ENCODE results near the gene GALNT16.
"Not testable (repeated sequence)": the region's sequence is repeated elsewhere in the genome, so short reads cannot be mapped to it uniquely, and the experiment has no call there.

Gene GALNT16

DNA sequence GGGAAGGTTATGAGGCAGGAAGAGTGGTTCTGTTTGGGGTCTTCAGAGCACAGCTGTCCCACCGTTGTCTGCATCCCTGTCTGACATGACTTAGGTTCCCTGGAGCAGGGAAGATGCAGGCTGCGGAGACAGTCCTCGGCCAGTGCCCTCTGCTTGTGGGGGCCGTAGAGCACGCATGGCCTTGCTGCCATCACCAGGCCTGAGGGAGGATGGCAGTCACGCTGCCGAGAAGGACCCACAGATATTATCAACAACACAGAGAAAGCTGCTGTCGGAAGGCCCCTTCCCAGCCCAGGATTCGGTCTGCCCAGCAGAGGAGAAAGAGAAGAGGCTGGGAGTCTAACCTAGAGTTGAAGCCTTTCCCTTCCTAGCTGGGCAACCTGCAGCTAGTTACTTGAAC is 103.1 kb downstream of the GALNT16 start:
- no peak for DNase-seq (ENCODE audit: low read depth)

DNA sequence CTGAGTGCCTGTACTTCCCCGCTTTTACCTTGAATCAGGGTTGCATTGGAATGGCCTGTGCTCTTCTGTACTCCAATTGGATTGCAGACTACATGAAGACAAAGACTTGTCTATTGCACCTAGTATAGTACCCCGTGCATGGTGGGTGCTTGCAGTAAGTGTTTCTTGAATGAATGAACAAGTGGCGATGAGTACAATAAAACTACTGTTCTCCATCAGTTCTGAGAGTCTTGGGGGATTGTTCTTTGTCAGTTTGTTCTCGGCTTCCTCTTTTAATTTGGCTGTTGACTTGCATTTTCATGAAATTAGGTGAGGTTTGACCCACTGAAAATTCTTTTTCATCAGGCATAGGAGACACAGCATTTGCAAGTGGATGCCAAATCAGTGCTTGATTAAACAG is 104.0 kb downstream of the GALNT16 start:
- DNase-seq (ENCODE audit: low read depth) = no peak

DNA sequence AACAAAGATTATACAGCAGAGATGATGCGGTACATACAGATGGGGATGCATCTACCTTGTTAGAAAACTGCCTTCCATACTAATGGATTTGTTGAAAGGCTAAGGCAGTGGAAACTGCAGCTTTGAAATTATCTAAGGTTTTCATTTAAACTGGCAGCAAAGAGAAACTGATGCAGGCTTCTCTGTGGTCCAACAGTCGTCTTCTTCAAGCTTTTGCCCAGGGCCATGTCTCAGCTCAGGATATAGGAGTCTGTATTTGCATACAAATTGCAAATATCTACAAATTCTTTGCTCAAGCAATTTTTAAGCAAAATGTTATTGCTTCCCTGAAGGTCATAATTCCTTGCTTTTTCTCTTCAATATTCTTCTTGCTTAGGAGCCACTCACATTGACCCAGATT is 104.4 kb downstream of the GALNT16 start:
- DNase-seq (ENCODE audit: low read depth) = no peak

DNA sequence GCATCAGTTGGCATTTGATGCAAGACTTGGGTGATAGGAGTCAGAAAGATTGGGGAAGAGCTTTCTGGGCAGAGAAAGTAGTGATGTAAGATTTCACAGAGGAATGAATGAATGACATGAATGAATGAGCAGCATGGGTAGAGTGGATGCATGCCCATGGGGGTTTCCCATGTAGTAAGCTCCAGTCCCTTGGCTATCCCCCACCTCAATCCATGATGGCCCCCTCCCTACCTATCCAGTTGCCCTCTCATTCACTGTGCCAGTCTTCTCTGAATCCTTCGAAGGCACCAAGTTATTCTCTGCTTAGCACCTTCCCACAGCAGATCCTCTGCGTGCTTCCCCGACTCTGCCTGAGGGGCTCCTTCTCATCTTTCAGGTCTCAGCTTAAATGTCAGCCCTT is 106.1 kb downstream of the GALNT16 start:
- no peak for DNase-seq (ENCODE audit: low read depth)

DNA sequence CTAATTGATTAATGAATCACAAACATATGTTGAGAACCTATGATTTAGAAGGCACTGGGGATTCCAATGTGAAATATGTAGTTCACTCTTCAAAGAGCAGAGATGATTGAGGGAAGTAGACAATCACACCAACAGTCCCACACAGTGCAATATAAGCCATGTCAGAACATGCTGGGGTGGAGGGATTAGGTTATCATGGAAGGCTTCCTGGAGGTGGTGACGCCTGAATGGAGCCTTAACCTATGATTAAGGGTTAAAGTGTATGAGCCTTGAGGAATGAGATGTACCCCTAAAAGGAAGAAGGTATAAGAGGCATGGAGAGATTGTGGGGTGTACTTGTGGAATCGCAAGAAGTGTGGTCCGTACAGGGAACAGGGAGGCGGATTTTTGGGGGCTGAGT is 106.8 kb downstream of the GALNT16 start:
- no peak for DNase-seq (ENCODE audit: low read depth)

DNA sequence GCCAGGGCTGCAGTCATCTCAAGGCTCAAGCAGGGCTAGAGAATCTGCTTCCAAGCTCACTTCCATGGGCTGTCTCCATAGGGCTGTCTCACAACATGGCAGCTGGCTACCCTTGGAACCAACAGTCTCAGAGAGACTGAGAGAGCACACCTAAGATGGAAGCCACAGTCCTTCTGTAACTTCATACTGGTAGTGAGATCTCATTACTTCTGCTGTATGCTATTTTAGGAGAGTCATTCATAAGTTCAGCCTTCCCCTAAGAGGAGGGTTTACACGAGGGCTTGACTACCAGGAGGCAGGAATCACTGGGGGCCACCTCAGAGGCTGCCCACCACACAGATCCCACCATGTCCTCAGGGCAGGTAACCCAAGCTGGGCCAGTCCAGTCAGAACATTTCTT is 108.4 kb downstream of the GALNT16 start:
- no peak for DNase-seq (ENCODE audit: low read depth)

DNA sequence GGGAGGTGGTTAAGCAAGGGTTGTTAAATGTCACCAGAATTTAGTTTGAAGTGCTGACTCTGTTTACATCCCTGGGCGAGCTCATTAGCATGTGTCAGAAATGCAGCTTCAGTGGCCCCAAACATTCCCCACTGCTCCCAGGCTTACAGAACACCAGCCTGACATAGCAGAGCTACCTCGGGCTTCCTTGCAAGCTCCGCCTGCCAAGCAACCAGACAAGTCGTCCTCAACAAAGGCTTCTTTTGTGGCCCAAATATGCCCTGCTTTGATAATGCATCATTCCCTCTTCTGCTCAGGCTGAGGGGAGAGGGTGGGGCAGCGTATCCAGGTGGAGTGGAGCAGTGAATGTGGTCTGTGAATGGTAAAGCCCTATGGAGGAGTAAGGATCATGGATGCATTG is 110.1 kb downstream of the GALNT16 start:
- no peak for DNase-seq (ENCODE audit: low read depth)

DNA sequence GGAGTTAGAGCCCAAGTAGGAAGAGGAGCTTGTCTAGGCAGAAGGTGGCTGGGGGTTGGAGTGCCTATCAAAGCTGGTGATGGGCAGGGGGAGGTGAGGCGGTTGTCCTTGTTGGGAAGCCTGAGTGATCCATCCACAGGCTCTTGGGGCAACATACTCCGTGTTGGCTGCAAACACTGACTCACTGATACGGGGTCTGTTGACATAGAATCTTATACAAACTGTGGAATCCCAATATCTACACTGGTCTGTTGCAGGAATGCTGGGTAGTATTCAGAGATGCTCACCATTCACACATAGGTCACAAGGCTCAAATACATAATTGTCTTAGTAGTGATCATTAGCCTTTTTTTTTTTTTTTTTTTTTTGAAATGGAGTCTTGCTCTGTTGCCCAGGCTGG is 112.2 kb downstream of the GALNT16 start:
- no peak for DNase-seq (ENCODE audit: low read depth)

DNA sequence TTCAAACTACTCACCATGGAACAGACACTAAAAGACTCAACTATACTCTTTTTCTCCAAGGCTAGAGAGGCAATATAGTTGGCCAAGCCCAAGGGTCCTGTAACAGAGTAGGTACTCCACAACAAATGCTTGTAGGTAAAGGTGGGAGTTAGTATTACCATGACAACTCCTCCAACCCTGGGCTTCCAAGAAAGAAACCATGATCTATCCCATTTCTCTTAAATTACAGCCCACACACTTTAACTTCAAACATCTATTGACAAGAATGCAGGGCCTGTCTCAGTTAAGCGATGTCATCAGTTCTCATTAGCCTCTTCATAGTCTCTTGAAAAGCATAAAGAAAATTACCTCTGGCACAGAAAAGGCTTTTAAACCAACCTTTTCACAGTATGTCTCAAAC is 113.1 kb downstream of the GALNT16 start:
- no peak for DNase-seq (ENCODE audit: low read depth)

DNA sequence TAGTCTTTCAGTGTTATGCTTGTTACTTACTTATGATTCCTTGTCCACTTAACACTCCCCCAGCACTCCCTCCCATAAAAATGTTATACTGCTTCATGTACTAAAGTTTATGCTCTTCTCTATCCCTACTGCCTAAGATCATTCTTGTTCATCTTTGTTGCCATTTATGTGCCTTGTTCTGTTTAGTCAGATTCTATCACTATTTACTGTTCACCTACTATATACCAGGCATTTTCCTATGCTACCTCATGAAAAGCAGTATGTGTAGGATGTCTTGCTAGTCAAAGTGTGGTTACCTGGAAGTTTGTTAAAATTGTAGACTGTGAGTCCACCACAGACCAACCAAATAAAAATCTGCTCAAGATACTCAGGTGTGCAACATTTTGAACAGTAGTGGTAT is 114.3 kb downstream of the GALNT16 start:
- no peak for DNase-seq (ENCODE audit: low read depth)

DNA sequence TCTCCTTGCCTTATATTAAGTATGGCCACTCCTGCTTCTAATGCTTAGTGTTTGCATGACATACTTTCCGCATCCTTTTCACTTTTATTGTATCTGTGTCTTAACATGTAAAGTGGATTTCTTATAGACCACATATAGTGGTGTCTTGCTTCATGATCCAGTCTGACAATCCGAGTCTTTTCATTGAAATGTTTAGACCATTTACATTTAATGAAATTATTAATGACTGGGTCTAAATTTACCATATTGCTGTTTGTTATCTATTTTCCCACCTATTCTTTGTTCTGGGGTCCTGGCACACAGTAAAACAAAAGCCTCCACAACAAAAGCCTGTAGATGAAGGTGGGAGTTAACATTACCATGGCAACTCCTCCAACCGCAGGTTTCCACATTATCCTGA is 115.2 kb downstream of the GALNT16 start:
- DNase-seq (ENCODE audit: low read depth) = no peak

DNA sequence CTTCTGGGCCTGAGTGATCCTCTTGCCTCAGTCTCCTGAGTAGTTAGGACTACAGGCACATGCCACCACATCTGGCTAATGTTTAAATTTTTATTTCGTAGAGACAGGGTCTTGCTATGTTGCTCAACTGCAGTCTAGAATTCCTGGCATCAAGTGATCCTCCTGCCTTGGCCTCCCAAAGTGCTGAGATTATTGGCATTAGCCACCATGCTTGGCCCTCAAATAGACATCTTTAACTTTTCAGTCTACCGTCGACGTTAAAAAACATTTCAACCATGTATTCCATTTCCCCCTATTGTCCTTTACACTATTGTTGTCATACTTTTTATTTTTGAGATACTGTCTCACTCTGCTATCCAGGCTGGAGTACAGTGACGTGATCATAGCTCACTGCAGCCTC is 115.8 kb downstream of the GALNT16 start:
- DNase-seq (ENCODE audit: low read depth) = no peak

DNA sequence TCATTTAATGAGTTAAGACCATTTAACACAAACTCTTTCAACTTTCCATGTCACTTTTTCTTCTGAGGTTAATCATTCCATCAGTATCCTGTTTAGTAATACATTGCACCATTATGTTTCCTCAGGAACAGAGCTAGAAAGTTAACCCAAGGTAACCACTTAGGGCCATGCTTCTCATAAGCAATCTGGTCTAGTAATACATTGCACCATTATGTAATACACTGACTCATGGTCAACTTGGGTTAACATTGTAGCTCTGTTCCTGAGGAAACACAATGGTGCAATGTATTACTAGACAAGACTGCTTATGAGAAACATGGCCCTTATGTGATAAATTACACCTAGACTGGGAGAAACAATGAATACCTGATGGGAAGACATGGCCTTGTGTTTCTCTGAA is 116.5 kb downstream of the GALNT16 start:
- DNase-seq (ENCODE audit: low read depth) = no peak

DNA sequence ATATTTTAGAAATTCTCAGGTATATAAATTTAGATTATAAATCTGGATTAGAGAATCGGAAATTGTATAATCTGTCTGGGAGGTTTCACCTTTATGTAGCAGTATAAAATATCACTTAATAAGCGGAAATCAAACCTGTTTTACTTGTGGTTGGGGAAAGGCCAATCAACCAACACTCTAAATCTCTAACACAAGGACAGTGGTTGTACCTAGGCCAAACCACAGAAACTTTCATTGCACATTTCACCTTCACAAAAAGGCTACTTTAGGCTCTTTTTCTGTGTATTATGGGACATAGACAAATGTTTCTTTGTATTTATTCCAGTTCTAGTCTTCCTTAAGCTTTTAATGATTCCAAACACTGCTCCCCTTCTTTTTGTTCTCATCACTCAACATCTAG is 118.3 kb downstream of the GALNT16 start:
- DNase-seq (ENCODE audit: low read depth) = no peak

DNA sequence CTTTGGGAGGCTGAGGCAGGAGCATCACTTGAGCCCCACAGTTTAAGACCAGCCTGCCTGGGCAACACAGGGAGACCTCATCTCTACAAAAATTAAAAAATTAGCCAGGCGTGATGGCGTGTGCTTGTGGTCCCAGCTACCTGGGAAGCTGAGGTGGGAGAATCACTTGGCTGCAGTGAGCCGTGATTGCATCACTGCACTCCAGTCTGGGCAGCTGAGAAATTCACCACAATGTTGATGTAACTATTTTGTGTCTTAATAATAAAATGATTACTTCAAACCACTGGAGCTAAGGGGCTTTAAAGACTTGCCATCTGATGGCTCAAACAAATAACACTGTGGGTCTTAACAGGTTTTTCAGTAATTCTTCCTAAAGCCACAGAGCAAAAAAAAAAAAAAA is 127.4 kb downstream of the GALNT16 start:
- no peak for DNase-seq (ENCODE audit: low read depth)

DNA sequence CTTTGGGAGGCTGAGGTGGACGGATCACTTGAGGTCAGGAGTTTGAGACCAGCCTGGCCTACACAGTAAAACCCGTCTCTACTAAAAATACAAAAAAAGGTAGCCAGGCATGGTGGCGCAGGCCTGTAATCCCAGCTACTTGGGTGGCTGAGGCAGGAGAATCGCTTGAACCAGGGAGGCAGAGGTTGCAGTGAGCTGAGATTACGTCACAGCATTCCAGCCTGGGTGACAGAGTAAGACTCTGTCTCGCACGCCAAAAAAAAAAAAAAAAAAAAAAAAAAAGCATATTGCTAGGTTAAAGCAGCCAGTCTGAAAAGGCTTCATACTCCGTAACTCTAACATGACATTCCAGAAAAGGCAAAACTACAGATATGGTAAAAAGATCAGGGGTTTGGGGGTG is 131.4 kb downstream of the GALNT16 start:
- DNase-seq (ENCODE audit: low read depth) = not testable (repeated sequence)

DNA sequence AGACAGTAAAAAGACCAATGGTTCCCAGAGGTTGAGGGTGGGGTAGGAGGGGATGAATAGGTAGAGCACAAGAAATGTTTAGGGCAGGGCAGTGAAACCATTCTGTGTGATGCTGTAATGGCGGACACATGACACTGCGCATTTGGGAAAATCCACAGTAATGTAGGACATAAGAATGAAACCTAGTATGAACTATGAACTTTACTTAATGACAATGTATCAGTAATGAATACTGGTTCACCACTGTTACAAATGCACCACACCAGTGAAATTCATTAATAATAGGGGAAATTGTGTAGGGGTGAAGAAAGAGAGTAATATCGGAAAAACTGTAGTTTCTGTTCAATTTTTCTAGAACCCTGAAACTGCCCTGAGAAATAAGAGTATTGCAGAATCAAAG is 132.5 kb downstream of the GALNT16 start:
- DNase-seq (ENCODE audit: low read depth) = no peak

DNA sequence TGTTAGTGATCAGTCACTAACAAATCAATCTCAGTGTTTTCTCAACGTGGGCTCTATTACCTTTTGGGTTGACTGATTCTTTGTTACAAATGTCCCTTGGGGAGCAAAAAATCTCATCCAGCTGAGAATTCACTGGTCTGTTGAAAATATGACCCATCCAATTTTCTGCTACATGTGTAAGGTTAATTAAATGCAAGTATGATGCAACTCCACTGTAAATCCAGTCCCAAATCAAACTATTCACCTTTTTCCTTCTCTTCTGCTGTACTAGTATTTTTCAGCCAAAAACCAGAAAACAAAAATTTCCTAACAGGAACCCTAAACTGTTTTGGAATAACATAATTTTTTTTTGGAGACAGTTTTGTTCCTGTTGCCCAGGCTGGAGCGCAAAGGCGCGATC is 136.0 kb downstream of the GALNT16 start:
- DNase-seq (ENCODE audit: low read depth) = no peak

DNA sequence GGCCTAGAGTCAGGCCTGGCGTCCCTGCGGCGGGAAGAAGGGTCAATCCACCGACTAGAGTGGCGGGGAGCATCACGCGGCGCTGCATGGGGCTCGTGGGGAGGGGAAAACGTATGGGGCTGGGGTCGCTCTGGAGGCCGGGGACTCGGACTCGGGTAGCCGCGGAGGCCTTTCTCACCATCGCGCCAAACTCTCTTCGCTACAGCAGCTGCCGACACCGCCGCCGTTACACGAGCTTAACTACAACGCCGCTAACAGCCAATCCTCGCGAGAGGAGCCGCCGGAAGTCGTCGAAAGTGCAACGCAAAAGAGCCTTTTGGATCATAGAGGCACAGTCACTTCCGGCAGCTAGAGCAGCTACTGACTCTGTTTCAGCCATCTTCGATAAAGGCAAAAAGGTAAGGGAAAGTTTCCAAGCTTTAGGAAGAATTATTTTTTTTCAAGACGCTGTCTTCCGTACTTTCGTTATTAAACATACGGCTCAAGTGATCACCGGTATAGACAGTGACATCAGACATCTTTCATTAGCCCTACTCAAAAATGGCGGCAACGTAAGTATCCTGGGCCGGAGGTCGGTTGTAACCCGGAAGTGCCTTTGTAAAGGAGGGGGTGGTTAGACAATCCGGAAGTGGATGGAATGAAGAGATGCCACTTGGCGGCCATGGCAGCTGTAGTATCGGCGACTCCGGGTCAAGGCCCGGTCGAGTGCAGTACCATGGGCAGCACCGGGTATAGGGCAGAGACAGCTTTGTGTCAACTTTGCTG is 138.3 kb downstream of the GALNT16 start, which contains the start of the genes ERH and SLC39A9:
Gene ERH, minus strand, starts transcription at position 247 of the 765 bp plus-strand sequence. Its CDS starts 66 bp downstream, at position 181.
Gene SLC39A9, plus strand, starts transcription at position 640 of the 765 bp plus-strand sequence. CDS start 678 bp downstream, outside the sequence.
- peak; percentile 92 for DNase-seq (ENCODE audit: low read depth)

DNA sequence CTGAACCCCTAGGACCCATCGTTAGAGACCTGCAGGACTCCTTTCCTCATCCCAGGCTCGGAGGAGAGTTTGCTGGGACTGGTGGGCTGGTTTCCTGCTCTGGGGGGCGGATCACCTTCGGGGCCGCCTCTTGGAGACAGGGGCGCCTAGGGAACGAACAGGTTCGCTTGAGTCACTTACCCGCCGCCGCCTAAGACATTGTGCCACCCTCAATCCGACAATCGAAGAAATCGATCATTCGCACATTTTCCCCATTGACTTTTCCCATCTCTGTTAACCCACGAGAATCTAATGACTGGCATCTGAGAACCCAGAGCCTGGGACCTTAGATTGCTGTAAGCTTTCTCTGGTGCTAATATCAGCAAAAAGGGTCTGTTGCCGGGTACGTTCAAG is 138.9 kb downstream of the GALNT16 start:
- DNase-seq (ENCODE audit: low read depth) = no peak

DNA sequence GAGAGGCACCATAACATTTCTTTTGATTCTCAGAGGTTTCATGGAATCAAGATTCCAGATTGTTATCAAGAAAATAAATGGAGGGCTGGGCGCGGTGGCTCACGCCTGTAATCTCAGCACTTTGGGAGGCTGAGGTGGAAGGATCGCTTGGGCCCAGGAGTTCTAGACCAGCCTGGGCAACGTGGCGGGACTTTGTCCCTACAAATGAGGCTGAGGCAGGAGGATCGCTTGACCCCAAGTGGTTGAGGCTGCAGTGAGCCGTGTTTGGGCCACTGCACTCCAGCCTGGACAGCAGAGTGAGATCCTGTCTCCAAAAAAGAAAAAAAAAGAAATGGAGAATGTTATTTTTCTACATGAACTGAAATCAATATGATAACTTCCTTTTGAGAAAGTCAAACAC is 139.8 kb downstream of the GALNT16 start:
- DNase-seq (ENCODE audit: low read depth) = no peak

DNA sequence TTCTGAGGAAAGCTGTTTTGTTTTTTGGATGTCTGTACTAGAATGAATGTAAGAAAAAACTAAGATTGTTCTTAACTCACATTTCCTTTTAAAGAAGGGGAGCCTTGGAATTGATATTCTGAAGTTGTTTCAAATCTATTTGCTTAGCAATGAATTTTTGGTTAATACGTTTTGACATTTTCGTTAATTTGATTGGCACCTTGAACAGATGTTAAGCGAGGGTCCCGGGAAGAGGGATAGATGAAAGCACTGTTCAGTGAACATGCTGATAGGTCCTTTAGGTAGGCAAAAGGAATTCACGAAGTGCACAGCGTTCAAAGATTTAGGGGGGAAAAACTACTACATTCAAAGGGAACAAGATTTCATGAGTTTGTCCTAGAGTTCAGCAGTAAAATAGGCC is 140.2 kb downstream of the GALNT16 start:
- DNase-seq (ENCODE audit: low read depth) = no peak

DNA sequence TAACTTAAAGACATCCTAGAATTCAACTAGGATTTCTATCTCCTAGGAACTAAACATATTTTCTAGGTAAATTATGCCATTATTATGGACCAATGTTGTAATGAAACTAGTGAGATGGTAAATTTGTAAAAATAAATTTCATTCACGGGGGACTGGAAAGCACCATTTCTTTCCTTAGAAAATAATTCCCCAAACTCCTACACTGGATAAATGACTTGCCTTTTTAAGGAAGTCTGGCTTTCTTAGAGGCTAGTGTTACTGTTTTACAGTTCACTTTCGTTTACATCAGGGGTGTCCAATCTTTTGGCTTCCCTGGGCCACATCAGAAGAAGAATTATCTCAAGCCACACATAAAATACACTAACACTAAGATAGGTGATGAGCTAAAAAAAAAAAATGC is 141.9 kb downstream of the GALNT16 start:
- DNase-seq (ENCODE audit: low read depth) = no peak

DNA sequence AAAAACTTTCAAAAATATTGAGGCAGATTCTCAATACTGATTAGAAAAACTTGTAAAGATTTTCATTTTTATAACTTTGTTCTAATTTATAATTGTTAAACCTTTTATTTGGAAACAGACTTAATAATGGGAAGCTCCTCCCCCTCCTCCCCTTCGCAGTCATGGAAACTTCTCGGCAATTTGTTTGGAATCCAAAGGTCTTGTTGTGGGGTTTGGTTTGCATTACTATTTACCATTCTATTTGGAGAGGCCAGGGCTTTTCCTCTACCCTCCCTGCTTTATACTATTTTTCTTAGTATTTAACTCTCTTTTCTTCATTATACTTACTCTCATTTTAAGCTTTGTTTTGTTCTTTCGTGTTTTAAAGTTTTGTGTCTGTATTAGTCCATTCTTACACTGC is 144.5 kb downstream of the GALNT16 start:
- DNase-seq (ENCODE audit: low read depth) = no peak
